Kidney (tissue), 14 donors: ENCODE measurements around the gene DNAJA1. TPM values are rescaled to one million over a fixed set of nuclear protein-coding genes. Genes with fewer than 3 reads are reported as not detected.

ENCODE experiments used
- DNase-seq, 5 donors: peaks; one replicate each; pipeline ENCODE4 v3.0.0-alpha.2; 2013 to 2020
- FAIRE-seq: peaks from 2 replicates; lab custom pipeline; 2012; peaks lifted over from hg19 to GRCh38; lab: Jason Lieb, UNC
- H3K27ac ChIP-seq, 2 donors: one replicate each; pipeline ENCODE4 v1.7.0; 2013; ENCODE audit warnings: low read depth in 2 of 2, low read length in 2 of 2, inconsistent platforms in 1 of 2
- H3K27me3 ChIP-seq: one replicate; pipeline ENCODE4 v1.7.1; 2013; ENCODE audit warnings: low read length, inconsistent platforms; ENCODE audit not compliant: control insufficient read depth, insufficient read depth
- H3K36me3 ChIP-seq, 3 donors: one replicate each; pipeline versions ENCODE4 v1.7.0 to v1.7.1; 2013; ENCODE audit warnings: low read length in 3 of 3, control low read depth in 1 of 3, inconsistent platforms in 1 of 3; ENCODE audit not compliant: insufficient read depth in 3 of 3, control insufficient read depth in 2 of 3
- H3K4me1 ChIP-seq, 3 donors: one replicate each; pipeline versions ENCODE4 v1.7.0 to v1.7.1; 2013; ENCODE audit warnings: low read length in 3 of 3, inconsistent platforms in 1 of 3, low read depth in 1 of 3; ENCODE audit not compliant: control insufficient read depth in 2 of 3, insufficient read depth in 2 of 3
- H3K4me3 ChIP-seq, 3 donors: one replicate each; pipeline versions ENCODE4 v1.7.0 to v1.8.1; 2013; ENCODE audit warnings: low read length in 3 of 3, control low read depth in 1 of 3, inconsistent platforms in 1 of 3
- H3K9ac ChIP-seq, 3 donors: one replicate each; pipeline versions ENCODE4 v1.7.0 to v1.7.1; 2013; ENCODE audit warnings: low read length in 3 of 3, control low read depth in 1 of 3, inconsistent platforms in 1 of 3
- H3K9me3 ChIP-seq, 3 donors: one replicate each; pipeline versions ENCODE4 v1.7.0 to v1.7.1; 2013; ENCODE audit warnings: low read length in 3 of 3, control low read depth in 1 of 3, inconsistent platforms in 1 of 3; ENCODE audit not compliant: control insufficient read depth in 2 of 3, insufficient read depth in 1 of 3
- intact Hi-C: fragments of 100-400 bp; cut with DNase I; formaldehyde crosslinking; loops from one replicate; pipeline ENCODE4 v1.11.1; 2022
- polyA plus RNA-seq: library from polyadenylated mRNA; stranded (reverse); fragments of 350-450 nt; fragmentation: Illumina TruSeq; extraction: RNeasy Lipid Tissue Mini Kit (QIAGEN cat#74804); gene quantifications from one replicate; pipeline ENCODE4 v1.2.3, GENCODE V29; 2014; ENCODE audit warnings: low read depth, low replicate concordance; ENCODE audit not compliant: insufficient read depth
- total RNA-seq: library from RNA; stranded (reverse); fragmentation: NEBNext Ultra II Directional; extraction: Animal tissue kit (Norgen Biotek cat#: 25700); gene quantifications from one replicate; pipeline ENCODE4 v1.2.1, GENCODE V29; 2021
- TF ChIP-seq, protein P1 (sequence below): IDR thresholded peaks from 3 replicates; pipeline ENCODE4 v1.5.1; 2012; ENCODE audit warnings: mild to moderate bottlenecking, moderate library complexity, borderline replicate concordance; ENCODE audit not compliant: insufficient read depth; ENCODE audit errors: extremely low read depth
- donor health status: control.
- donor health status: control.
- donor health status: control.
- donor health status: control.
- donor health status: control.
- donor health status: DM: yes; HTN: yes; CAD: no.
- donor health status: Normal renal cell carcinoma (clear cell type).

The DNAJA1 gene
- total and polyA plus RNA-seq, 2 donors from 2014 or later = 105 to 132 TPM

DNA sequence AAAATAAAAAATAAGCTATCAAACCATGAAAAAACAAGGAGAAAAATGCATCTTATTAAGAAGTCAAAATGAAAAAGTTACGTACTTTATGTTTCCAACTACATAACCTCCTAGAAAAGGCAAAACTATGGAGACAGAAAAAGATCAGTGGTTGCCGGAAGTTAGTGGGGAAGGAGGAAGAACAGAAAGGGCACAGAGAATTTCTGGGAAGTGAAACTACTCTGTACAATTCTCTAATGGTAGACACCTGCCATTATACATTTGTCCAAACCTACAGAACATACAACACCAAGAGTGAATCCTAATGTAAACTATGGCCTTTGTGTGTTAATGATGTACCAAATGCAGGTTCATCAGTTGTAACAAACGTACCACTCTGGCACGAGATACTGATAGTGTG lies 26.1 kb downstream of the DNAJA1 start:
- FAIRE-seq = no peak

DNA sequence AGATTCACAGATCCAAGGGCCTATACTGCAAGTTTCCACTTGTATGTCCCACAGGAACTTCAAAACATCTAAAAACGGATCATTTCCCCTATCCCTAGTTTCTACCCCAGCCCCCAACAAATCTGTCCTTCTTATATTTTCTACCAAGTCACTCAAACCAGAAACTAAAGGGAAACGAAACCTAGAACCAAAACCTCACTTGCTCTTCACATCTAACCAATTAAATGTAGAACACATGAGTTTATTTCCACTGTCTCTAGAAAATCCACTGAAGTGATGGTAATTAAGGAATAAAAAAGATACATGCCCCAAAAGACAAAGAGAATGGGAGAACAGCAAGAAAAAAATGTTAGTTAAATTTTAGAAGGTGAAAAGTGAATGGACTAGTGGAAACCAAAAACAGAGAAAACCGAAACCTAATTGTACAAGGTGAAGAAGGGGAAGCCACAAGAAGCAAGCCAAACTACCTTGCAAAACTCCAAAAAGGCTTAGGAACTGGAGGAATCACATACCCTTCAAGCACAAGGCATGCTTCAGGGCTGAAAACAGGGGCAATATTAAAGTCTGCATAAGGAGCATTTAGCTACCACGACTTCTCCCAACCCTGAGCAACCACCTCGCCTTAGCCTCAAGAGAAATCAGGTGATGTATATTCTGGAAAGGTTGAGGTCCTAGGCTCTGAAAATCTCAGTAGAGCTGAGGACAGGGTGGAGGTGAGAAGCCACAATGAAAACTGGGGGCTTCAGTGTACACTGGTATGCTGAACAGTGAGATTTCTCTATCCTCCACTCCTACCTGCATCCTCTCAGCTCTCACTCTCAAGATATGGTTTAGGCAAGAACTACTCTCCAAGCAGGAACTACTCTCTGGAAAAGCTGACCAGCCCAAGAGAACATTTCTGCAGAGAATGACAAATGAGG lies 40.3 kb downstream of the DNAJA1 start:
- FAIRE-seq (no peak), DNase-seq (no peak)
- Histone ChIP-seq H3K4me3 (no peak overlapping the region), H3K9ac (no peak overlapping the region), H3K27ac (no peak overlapping the region), H3K9me3 (no peaks in the 10 kb centered on the region), H3K27me3 (no peaks in the 10 kb centered on the region), H3K4me1 (peaks cover 0 to 3% (median 0%) of the 10 kb centered on the region in 3 donors), H3K36me3 (peaks cover 16 to 51% (median 34%) of the 10 kb centered on the region in 3 donors)
- TF ChIP-seq, protein P1, sequence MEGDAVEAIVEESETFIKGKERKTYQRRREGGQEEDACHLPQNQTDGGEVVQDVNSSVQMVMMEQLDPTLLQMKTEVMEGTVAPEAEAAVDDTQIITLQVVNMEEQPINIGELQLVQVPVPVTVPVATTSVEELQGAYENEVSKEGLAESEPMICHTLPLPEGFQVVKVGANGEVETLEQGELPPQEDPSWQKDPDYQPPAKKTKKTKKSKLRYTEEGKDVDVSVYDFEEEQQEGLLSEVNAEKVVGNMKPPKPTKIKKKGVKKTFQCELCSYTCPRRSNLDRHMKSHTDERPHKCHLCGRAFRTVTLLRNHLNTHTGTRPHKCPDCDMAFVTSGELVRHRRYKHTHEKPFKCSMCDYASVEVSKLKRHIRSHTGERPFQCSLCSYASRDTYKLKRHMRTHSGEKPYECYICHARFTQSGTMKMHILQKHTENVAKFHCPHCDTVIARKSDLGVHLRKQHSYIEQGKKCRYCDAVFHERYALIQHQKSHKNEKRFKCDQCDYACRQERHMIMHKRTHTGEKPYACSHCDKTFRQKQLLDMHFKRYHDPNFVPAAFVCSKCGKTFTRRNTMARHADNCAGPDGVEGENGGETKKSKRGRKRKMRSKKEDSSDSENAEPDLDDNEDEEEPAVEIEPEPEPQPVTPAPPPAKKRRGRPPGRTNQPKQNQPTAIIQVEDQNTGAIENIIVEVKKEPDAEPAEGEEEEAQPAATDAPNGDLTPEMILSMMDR = no peak
- intact Hi-C loops = no loop called here

More for the DNA sequence above, 26.1 kb downstream of the DNAJA1 start:
- Histone ChIP-seq H3K9me3 (no peaks in the 10 kb centered on the region), H3K36me3 (peaks cover 17 to 35% (median 26%) of the 10 kb centered on the region in 3 donors), H3K27ac (no peak overlapping the region), H3K9ac (no peak overlapping the region), H3K4me3 (no peak overlapping the region), H3K4me1 (no peaks in the 10 kb centered on the region), H3K27me3 (no peaks in the 10 kb centered on the region)
- intact Hi-C loops = no loop called here
- no peak for DNase-seq
- TF ChIP-seq, protein P1 = no peak

DNA sequence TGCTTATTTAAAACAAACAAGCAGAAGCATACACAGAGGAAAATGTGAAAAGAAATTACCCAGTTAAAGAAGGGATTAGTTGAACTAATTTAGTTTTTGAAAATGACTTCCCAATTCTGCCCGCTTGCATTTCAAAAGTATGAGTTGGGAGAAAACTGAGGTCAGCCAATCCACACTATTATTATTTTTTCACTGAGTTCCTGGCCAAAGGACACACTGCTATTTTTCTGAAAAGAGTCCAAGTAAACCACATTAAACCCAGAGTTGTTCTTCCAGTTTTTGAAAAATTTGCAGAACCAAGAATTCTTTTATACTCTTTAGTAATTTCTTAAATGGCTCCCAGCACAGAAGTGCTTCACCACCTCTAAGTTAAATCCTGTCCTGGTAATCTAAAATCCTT lies 43.9 kb downstream of the DNAJA1 start:
- DNase-seq (no peak), FAIRE-seq (no peak)
- peaks cover 12 to 27% (median 25%) of the 10 kb centered on the region in 3 donors for H3K36me3 ChIP-seq
- H3K9me3 ChIP-seq = no peaks in the 10 kb centered on the region
- no peak overlapping the region for H3K4me3 ChIP-seq
- intact Hi-C loops = no loop called here
- H3K27me3 ChIP-seq = no peaks in the 10 kb centered on the region
- no peak overlapping the region for H3K27ac ChIP-seq
- H3K9ac ChIP-seq = no peak overlapping the region
- H3K4me1 ChIP-seq = peaks cover 0 to 3% (median 0%) of the 10 kb centered on the region in 3 donors
- TF ChIP-seq, protein P1 = no peak
